GM15510 (cell line): Measurements from ENCODE around the gene CEACAM16.

Experiments used
- POLR2A ChIP-seq: IDR thresholded peaks from 3 replicates; pipeline ENCODE4 v1.6.1; 2011; ENCODE audit warnings: borderline replicate concordance; ENCODE audit not compliant: insufficient read length; ENCODE audit errors: extremely low read depth

Gene CEACAM16

GRCh38 chr19:44708940-44709339, 10.0 kb downstream of the CEACAM16 start:
- no peak for TF ChIP-seq POLR2A

GRCh38 chr19:44710483-44710882, 11.5 kb downstream of the CEACAM16 start:
- no peak for TF ChIP-seq POLR2A

- no peak for TF ChIP-seq POLR2A
These were observed 14.0 kb downstream of the CEACAM16 start for GRCh38 chr19:44712864-44713515.

GRCh38 chr19:44714597-44715169, 15.7 kb downstream of the CEACAM16 start:
- TF ChIP-seq POLR2A, result no peak

GRCh38 chr19:44717603-44718002, 18.7 kb downstream of the CEACAM16 start:
- TF ChIP-seq POLR2A, result no peak

- no peak for TF ChIP-seq POLR2A
These were observed 19.7 kb downstream of the CEACAM16 start for GRCh38 chr19:44718441-44719261.

- no peak for TF ChIP-seq POLR2A
These were observed 20.3 kb downstream of the CEACAM16 start for GRCh38 chr19:44719262-44719701.

- TF ChIP-seq POLR2A, result no peak
These were observed 22.0 kb downstream of the CEACAM16 start for GRCh38 chr19:44720945-44721344.

GRCh38 chr19:44722131-44723121, 23.5 kb downstream of the CEACAM16 start:
- no peak for TF ChIP-seq POLR2A

- no peak for TF ChIP-seq POLR2A
These were observed 24.5 kb downstream of the CEACAM16 start for GRCh38 chr19:44723299-44723951.

- no peak for TF ChIP-seq POLR2A
These were observed 25.0 kb downstream of the CEACAM16 start for GRCh38 chr19:44723952-44724319.

GRCh38 chr19:44725251-44725650, 26.3 kb downstream of the CEACAM16 start:
- no peak for TF ChIP-seq POLR2A

- no peak for TF ChIP-seq POLR2A
These were observed 26.7 kb downstream of the CEACAM16 start for GRCh38 chr19:44725684-44726083.

- no peak for TF ChIP-seq POLR2A
These were observed 27.5 kb downstream of the CEACAM16 start for GRCh38 chr19:44726465-44726864.
